Measurements from ENCODE around the gene ATP2B2. TPM values are rescaled to one million over a fixed set of nuclear protein-coding genes. Genes with fewer than 3 reads are reported as not detected.

ATP2B2 gene
- total and polyA plus RNA-seq, 8 donors, result 0.11 to 0.75 (median 0.21) TPM

- no peaks in the 10 kb centered on the region for H3K9me3 ChIP-seq
- peak in 1 of 6 donors; percentile 25 for DNase-seq
- no peak for TF ChIP-seq CTCF (IDR thresholded peaks at IDR 0.05)
- H3K27ac ChIP-seq, result no peak overlapping the region
- no peak overlapping the region for H3K4me3 ChIP-seq
- 37 to 56% methylated on average over 10 of the region's 10 CpGs for WGBS, 2 donors
- peak in 2 of 4 donors; percentile 19 to 24 for ATAC-seq
- peaks cover 0 to 67% (median 39%) of the 10 kb centered on the region in 3 donors for H3K36me3 ChIP-seq
- no peak for FAIRE-seq
- intact Hi-C loops (cut with DNase I), result no loop called here
- no peaks in the 10 kb centered on the region for H3K4me1 ChIP-seq
- H3K27me3 ChIP-seq, result no peaks in the 10 kb centered on the region
These were observed 193.0 kb downstream of the ATP2B2 start for GRCh38 chr3:10312391-10312790.

- DNase-seq, result no peak
- Histone ChIP-seq H3K4me1 (no peaks in the 10 kb centered on the region), H3K4me3 (no peak overlapping the region), H3K36me3 (peaks cover 0 to 71% (median 39%) of the 10 kb centered on the region in 3 donors), H3K27me3 (no peaks in the 10 kb centered on the region), H3K9me3 (no peaks in the 10 kb centered on the region), H3K27ac (no peak overlapping the region)
- no peak for FAIRE-seq
- WGBS, 2 donors, result 91 to 95% methylated on average over 13 of the region's 13 CpGs
- peak in 1 of 4 donors; percentile 21 for ATAC-seq
- intact Hi-C loops (cut with DNase I), result no loop called here
- TF ChIP-seq CTCF (IDR thresholded peaks at IDR 0.05), result no peak
These were observed 193.7 kb downstream of the ATP2B2 start for GRCh38 chr3:10311710-10312109.

GRCh38 chr3:10310578-10310977, 194.8 kb downstream of the ATP2B2 start:
- DNase-seq (no peak), FAIRE-seq (no peak), ATAC-seq (no peak)
- no peak for TF ChIP-seq CTCF (IDR thresholded peaks at IDR 0.05)
- H3K27ac ChIP-seq, result no peak overlapping the region
- H3K4me3 ChIP-seq, result no peak overlapping the region
- no peaks in the 10 kb centered on the region for H3K9me3 ChIP-seq
- H3K4me1 ChIP-seq, result no peaks in the 10 kb centered on the region
- peaks cover 0 to 74% (median 39%) of the 10 kb centered on the region in 3 donors for H3K36me3 ChIP-seq
- intact Hi-C loops (cut with DNase I), result no loop called here
- no peaks in the 10 kb centered on the region for H3K27me3 ChIP-seq
- 93 to 95% methylated on average over 2 of the region's 2 CpGs for WGBS, 2 donors

- Histone ChIP-seq H3K27me3 (no peaks in the 10 kb centered on the region), H3K4me3 (no peak overlapping the region), H3K4me1 (no peaks in the 10 kb centered on the region), H3K9me3 (no peaks in the 10 kb centered on the region), H3K36me3 (peaks cover 0 to 76% (median 40%) of the 10 kb centered on the region in 3 donors), H3K27ac (no peak overlapping the region)
- WGBS, 2 donors, result 77% methylated on average over 4 of the region's 4 CpGs
- FAIRE-seq, result no peak
- DNase-seq, result no peak
- ATAC-seq, result no peak
- TF ChIP-seq CTCF (IDR thresholded peaks at IDR 0.05), result no peak
- intact Hi-C loops (cut with DNase I), result no loop called here
These were observed 195.7 kb downstream of the ATP2B2 start for GRCh38 chr3:10309736-10310135.

GRCh38 chr3:10308678-10309077, 196.7 kb downstream of the ATP2B2 start:
- Histone ChIP-seq H3K4me3 (no peak overlapping the region), H3K9me3 (no peaks in the 10 kb centered on the region), H3K36me3 (peaks cover 0 to 79% (median 45%) of the 10 kb centered on the region in 3 donors), H3K4me1 (no peaks in the 10 kb centered on the region), H3K27ac (no peak overlapping the region), H3K27me3 (no peaks in the 10 kb centered on the region)
- no peak for TF ChIP-seq CTCF (IDR thresholded peaks at IDR 0.05)
- ATAC-seq (no peak), FAIRE-seq (no peak), DNase-seq (no peak)
- intact Hi-C loops (cut with DNase I), result no loop called here
- 94 to 97% methylated on average over 7 of the region's 7 CpGs for WGBS, 2 donors

Measured in pancreas (tissue), 10 donors.